GM12873 (cell line): ENCODE results near the gene ABHD14A.

ENCODE experiments used
- TF ChIP-seq, protein P1 (sequence below): IDR thresholded peaks from 2 replicates; pipeline ENCODE4 v1.5.1; 2012; ENCODE audit warnings: low read depth, mild to moderate bottlenecking, moderate library complexity, low read length, control low read depth; ENCODE audit not compliant: insufficient read depth; ENCODE audit errors: missing control alignments

ABHD14A gene

DNA sequence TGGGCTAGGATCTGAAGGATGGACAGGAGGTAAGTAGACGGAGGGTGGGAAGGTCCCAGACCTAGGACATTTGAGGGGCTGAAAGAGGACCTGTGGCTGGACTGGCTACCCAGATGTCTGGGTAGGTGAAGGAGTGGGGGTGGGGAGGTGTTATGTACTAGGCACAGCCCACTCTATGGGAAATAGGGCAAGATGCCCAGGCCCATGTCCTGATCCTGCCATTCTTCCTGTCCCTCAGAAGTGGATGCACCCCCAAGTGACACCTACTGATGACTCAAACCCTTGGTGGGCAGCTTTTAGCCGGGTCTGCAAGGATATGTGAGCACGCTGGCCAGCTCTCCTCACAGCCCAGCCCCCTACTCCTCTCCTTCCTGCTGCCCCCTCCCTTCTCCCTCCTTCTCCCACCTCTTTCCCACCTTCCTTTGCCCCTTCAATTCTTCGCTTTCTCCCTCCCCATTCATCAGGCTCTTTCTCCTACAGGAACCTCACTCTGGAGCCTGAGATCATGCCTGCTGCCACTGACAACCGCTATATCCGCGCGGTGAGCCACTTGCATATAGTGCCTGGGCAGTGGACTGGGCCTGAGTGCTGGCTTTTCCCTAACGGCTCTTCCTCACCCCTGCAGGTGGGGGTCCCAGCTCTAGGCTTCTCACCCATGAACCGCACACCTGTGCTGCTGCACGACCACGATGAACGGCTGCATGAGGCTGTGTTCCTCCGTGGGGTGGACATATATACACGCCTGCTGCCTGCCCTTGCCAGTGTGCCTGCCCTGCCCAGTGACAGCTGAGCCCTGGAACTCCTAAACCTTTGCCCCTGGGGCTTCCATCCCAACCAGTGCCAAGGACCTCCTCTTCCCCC, 13.7 kb downstream of the ABHD14A start:
- TF ChIP-seq, protein P1, sequence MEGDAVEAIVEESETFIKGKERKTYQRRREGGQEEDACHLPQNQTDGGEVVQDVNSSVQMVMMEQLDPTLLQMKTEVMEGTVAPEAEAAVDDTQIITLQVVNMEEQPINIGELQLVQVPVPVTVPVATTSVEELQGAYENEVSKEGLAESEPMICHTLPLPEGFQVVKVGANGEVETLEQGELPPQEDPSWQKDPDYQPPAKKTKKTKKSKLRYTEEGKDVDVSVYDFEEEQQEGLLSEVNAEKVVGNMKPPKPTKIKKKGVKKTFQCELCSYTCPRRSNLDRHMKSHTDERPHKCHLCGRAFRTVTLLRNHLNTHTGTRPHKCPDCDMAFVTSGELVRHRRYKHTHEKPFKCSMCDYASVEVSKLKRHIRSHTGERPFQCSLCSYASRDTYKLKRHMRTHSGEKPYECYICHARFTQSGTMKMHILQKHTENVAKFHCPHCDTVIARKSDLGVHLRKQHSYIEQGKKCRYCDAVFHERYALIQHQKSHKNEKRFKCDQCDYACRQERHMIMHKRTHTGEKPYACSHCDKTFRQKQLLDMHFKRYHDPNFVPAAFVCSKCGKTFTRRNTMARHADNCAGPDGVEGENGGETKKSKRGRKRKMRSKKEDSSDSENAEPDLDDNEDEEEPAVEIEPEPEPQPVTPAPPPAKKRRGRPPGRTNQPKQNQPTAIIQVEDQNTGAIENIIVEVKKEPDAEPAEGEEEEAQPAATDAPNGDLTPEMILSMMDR = no peak

DNA sequence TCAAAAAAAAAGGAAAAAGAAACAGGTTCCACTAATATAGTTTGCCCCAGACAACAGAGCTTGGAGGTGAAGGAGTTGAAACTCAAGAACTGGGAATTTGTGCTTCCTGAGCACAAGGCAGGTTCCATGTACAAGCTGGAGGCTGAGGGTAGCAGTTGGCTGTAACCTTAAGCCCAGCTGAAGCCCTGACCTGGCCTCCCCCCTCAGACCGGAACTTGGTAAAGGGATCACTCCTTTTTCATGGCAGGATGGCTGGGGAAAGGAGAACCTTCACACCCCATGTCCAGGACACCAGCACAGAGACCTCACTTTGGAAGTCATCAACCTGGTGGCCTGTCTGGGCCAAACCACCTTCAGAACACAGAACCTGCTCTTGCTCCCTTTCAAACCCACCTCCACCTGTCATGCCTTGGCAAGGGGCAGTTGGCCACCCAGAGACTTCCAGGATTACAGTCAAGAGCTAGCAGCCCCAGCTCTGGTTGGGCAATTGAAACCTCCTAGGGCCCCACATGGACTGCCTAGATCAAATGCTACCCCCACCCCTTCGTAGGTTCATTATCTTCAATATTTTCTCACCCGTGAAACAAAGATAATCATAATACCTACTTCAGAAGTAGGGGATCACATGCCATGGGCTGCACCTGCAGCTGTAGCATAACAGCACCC, 17.3 kb downstream of the ABHD14A start:
- TF ChIP-seq, protein P1 = no peak

DNA sequence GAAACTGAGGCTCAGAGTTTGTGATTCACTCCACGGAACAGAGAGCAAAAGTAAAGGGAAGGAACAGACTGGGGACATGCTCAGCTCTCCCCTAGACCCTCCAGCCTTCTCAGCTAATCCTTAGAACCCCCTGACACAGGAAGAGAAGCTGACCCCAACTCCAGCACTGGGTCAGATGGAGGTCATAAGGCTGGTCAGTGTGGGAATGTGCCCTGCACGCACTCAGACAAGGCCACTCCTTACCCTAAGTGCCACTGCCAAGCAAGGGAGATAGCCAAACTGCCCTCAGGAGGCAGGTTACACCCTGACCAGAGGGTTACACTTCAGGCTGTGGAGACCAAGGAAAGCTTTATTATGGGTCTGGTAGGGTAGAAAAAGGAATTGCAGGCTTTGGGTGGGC, 19.7 kb downstream of the ABHD14A start:
- TF ChIP-seq, protein P1 = no peak

DNA sequence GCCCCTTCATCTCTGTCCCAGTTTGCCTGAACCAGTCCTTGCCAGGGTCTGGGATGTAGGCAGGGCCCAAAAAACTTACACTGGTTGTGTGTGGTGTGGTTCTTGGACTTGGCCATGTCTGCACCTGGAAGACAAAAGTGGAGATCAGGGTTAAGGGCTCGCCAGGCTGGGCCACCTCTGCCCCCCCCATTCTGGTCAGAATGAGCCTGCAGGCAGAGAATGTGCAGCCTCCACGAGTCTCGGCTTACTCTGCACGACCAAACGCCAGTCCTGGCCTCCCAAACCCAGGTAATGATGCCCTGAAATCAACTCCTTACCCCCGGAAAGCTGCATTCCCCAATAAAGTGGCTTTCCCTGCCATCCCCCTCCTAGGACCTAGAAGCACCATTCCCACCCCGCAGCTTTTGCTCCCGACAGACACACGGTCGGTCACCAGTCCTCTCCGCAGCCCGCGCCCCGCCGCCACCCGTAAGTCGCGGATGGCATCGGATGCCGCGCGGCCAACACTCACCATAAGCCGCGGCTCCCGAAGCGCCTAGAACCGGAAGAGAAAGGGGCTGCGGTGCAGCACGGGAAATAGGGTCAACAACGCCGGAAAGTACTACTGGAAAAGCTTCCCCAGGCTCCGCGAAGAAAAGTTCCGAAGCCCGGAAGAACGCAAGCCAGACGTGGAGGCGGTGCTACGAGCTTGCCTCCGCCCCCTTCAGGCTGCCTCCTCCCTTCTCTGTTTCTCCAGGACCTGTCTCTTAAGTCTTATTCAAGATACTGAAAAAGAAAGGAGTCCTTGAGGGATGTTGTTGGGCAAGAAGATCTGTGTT, 20.7 kb downstream of the ABHD14A start, which contains the start of gene RPL29:
RPL29 (minus strand) TSS at position 550 of the 818 bp plus-strand sequence; CDS start at position 116, 434 bp downstream.
- TF ChIP-seq, protein P1 = no peak

DNA sequence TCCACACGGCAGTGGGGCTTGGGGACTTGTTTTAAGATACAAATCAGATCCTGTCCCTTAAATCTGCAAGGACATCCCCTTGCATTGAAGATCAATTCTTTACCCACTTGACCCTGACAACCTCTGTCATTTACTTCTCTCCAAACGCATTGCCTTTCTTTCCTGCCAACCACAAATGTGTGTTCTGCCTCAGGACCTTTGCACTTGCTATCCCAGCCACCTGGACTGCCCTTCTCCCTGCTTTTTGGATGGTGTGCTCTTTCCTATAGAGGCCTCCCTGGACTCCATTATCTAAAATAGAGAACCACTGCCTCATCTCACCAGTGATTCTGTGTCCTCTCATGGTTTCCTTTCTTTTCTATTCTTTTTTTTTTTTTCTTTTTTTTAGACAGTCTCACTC, 22.3 kb downstream of the ABHD14A start:
- TF ChIP-seq, protein P1 = no peak

DNA sequence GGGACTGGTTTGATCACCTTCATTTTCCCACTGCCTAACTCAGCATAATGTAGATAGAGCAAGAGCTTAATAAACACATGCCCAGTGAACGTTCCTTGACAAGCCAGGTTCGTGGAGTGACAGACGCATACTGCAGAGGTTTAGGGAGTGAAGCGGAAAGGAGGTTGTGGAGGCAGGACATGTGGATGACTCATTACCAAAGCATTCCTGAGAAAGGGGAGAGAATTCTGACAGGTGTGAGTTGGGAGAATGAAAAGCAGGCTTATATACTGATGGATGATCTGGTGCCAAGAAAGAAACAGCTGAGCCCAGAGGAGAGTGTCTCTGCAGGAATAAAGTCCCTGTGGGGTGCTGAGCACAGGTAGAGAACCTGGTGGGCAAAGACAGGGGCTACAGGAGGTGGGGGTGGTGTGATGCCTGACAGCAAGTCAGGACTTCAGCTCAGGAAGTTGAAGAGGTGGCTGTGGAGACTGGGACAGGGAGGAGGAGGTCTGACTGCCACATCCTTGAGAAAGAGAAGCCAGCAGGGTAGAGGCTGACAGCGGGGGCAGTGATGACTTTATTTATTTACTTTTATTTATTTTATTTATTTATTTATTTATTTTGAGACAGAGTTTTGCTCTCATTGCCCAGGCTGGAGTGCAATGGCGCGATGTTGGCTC, 23.2 kb downstream of the ABHD14A start:
- TF ChIP-seq, protein P1 = no peak

DNA sequence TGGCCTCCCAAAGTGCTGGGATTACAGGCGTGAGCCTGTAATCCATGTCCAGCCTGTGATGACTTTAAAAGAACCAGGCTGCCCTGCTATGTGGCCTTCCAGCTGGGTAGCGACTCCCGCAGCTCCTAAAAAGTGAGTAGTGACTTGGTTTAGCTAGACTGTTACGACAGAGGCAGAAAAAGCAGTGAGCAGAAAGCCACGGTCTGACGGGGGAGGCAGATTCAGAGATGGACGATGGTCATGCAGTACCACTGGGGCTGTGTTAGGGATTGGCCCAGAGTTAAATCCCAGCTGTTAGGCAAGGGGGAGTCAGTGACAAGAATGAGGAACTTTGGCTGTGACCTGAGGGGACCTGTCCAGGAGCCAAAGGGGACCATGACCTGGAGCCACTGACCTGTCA, 23.9 kb downstream of the ABHD14A start:
- TF ChIP-seq, protein P1 = no peak
